Small intestine (tissue), 7 donors: ENCODE data around the gene ERICH6. TPM values are rescaled to one million over a fixed set of nuclear protein-coding genes. Genes with fewer than 3 reads are reported as not detected.

ENCODE experiments used
- DNase-seq, 2 donors: peaks; one replicate each; pipeline versions ENCODE4 v3.0.0 to v3.0.0-alpha.2; 2013
- FAIRE-seq: peaks from 2 replicates; lab custom pipeline; 2012; peaks lifted over from hg19 to GRCh38; lab: Jason Lieb, UNC
- H3K27ac ChIP-seq, 3 donors: one replicate each; pipeline ENCODE4 v1.5.1; 2013; ENCODE audit warnings: low read length in 2 of 3, mild to moderate bottlenecking in 2 of 3, control low read depth in 1 of 3, inconsistent platforms in 1 of 3, low read depth in 1 of 3, moderate library complexity in 1 of 3
- H3K27me3 ChIP-seq, 3 donors: one replicate each; pipeline ENCODE4 v1.6.1; 2013; ENCODE audit warnings: low read length in 3 of 3, inconsistent platforms in 1 of 3; ENCODE audit not compliant: control insufficient read depth in 3 of 3, insufficient read depth in 3 of 3
- H3K36me3 ChIP-seq, 3 donors: one replicate each; pipeline ENCODE4 v1.6.1; 2013; ENCODE audit warnings: low read length in 3 of 3, inconsistent platforms in 1 of 3, low read depth in 1 of 3, mild to moderate bottlenecking in 1 of 3, moderate library complexity in 1 of 3; ENCODE audit not compliant: control insufficient read depth in 3 of 3, insufficient read depth in 2 of 3
- H3K4me1 ChIP-seq, 3 donors: one replicate each; pipeline ENCODE4 v1.6.1; 2013; ENCODE audit warnings: low read length in 2 of 3, inconsistent platforms in 1 of 3, low read depth in 1 of 3, mild to moderate bottlenecking in 1 of 3, moderate library complexity in 1 of 3; ENCODE audit not compliant: control insufficient read depth in 3 of 3, insufficient read depth in 2 of 3
- H3K4me3 ChIP-seq, 3 donors: one replicate each; pipeline ENCODE4 v1.5.1; 2013; ENCODE audit warnings: low read length in 3 of 3, control low read depth in 1 of 3, inconsistent platforms in 1 of 3, low read depth in 1 of 3, mild to moderate bottlenecking in 1 of 3, moderate library complexity in 1 of 3
- H3K9me3 ChIP-seq, 2 donors: one replicate each; pipeline ENCODE4 v1.6.1; 2013; ENCODE audit warnings: low read depth in 1 of 2, low read length in 1 of 2; ENCODE audit not compliant: control insufficient read depth in 2 of 2, insufficient read depth in 1 of 2
- WGBS, 3 donors: extraction: QIAGEN DNeasy Blood & Tissue Kit; methylation state at CpG; one replicate each; pipeline ENCODE4 v1.1.7; 2013; 5-methylcytosine and 5-hydroxymethylcytosine counted together
- polyA plus RNA-seq, 4 donors: library from polyadenylated mRNA; stranded (reverse) in 3 of 4; unstranded in 1 of 4; fragments of 200-250 nt in 3 of 4; fragments of 120-200 nt in 1 of 4; gene quantifications; one replicate each; pipeline versions ENCODE4 v1.2.1 to v1.2.3, GENCODE V29; 2013
- donor health status: healthy with polysubstance abuse.
- donor health status: control.
- donor health status: control.
- donor health status: Bipolar disorder and iron deficiency.
- donor health status: healthy.

The ERICH6 gene
- polyA plus RNA-seq, 4 donors: 0.04 TPM; not detected in 3

DNA sequence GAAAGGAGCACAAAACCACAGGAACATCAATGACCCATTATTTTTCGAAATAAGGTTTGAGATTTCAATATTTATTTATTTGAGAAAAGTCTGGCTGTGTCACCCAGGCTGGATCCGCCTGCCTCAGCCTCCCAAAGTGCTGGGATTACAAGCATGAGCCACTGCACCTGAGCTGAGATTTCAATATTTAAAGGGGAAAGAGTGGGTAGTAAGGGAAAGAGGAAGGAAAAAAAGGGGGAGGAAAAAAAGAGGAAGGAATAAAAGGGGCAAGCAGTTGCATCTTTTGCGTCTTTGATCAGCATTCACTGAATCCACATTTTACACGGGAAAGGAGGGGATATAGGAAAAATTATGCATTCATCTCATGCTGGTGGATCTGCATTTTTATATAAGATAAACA lies 47.4 kb downstream of the ERICH6 start:
- Histone ChIP-seq H3K27me3 (no peaks in the 10 kb centered on the region), H3K4me3 (no peak overlapping the region), H3K9me3 (no peaks in the 10 kb centered on the region), H3K36me3 (no peaks in the 10 kb centered on the region), H3K27ac (no peak overlapping the region), H3K4me1 (no peaks in the 10 kb centered on the region)
- DNase-seq: no peak
- FAIRE-seq: no peak
- WGBS, 3 donors: 72 to 82% (median 73%) methylated on average over 4 of the region's 4 CpGs

DNA sequence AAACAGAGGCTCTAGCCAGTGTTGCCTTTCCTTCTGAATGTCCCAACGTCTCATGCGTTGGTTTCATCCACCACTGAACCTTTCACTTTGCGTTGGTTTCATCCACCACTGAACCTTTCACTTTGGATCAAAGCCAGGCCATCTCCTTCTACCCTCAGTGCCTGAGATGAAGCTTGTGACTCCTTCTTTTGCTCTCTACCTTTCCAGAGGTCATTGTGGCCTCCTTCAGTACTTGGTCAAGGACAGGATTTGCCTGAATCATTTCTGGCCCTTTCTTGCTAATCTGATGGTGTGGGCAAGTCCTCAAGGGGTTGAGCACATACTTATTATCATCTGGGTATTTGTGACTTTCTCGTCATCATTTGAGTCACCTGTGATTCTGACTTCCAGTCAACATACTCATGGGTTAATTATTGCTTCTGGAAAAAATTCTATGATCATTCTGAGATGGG lies 50.6 kb downstream of the ERICH6 start:
- Histone ChIP-seq H3K9me3 (no peaks in the 10 kb centered on the region), H3K4me1 (no peaks in the 10 kb centered on the region), H3K27me3 (no peaks in the 10 kb centered on the region), H3K27ac (no peak overlapping the region), H3K36me3 (no peaks in the 10 kb centered on the region), H3K4me3 (no peak overlapping the region)
- WGBS, 3 donors: 63 to 85% (median 70%) methylated on average over 4 of the region's 4 CpGs
- no peak for DNase-seq
- FAIRE-seq: no peak

DNA sequence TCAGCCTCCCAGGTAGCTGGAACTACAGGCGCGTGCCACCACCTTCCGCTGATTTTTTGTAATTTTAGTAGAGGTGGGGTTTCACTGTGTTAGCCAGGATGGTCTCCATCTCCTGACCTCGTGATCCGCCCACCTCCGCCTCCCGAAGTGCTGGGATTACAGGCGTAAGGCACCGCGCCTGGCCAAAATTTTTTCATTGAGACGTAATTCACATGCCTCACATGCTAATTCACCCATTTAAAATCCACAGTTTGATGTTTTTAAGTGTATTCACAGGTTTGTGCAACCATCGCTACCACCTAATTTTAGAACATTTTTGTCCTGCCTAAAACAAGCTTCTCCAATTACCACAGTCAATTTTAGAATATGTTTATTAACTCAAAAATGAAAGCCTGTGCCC lies 63.5 kb downstream of the ERICH6 start:
- WGBS, 3 donors: 93 to 97% (median 94%) methylated on average over 12 of the region's 12 CpGs
- Histone ChIP-seq H3K9me3 (no peaks in the 10 kb centered on the region), H3K4me1 (no peaks in the 10 kb centered on the region), H3K36me3 (no peaks in the 10 kb centered on the region), H3K4me3 (no peak overlapping the region), H3K27ac (no peak overlapping the region), H3K27me3 (no peaks in the 10 kb centered on the region)
- DNase-seq (no peak), FAIRE-seq (no peak)

DNA sequence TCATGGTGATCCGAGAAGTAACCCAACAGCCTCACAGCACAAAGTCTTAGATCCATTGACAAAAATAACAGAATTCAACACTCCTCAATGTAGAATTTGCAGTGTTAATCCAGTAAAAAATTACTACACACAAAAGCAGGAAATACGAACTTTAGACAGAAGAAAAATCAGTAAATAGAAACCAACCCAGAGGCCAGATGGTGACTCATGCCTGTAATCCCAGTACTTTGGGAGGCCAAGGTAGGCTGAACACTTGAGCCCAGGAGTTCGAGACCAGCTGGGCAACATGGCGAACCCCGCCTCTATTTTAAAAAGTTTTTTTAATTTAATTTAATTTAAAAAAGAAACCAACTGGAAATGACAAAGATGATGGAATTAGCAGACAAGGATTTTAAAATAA lies 64.5 kb downstream of the ERICH6 start:
- Histone ChIP-seq H3K9me3 (no peaks in the 10 kb centered on the region), H3K36me3 (no peaks in the 10 kb centered on the region), H3K4me1 (no peaks in the 10 kb centered on the region), H3K27ac (no peak overlapping the region), H3K4me3 (no peak overlapping the region), H3K27me3 (no peaks in the 10 kb centered on the region)
- FAIRE-seq: no peak
- WGBS, 3 donors: 66 to 77% (median 71%) methylated on average over 5 of the region's 5 CpGs
- DNase-seq: peak in 1 of 2 donors; percentile 3

DNA sequence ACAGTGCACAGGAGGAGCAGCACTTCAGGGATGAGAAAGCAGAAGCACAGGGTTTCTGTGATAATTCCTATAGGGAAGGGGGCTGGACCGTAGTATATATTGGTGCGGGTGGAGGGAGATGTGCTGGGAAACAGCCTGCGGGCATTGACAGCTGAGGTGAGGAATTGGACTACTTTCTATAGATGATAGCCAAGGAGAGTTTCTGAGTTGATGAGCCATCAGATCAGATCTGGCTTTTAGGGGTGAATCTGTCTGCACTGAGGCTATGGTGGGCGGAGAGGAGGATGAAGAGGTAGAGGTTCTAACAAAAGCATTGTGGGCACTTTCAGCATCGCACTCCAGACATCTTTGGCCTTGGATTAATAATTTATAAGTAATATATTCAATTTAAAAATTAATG lies 67.5 kb downstream of the ERICH6 start:
- H3K9me3 ChIP-seq: no peaks in the 10 kb centered on the region
- H3K27me3 ChIP-seq: no peaks in the 10 kb centered on the region
- no peaks in the 10 kb centered on the region for H3K4me1 ChIP-seq
- no peak overlapping the region for H3K4me3 ChIP-seq
- H3K27ac ChIP-seq: peak overlapping the region in 1 of 3 donors; percentile 13
- WGBS, 3 donors: 92 to 95% (median 94%) methylated on average over 5 of the region's 5 CpGs
- FAIRE-seq (no peak), DNase-seq (no peak)
- peaks cover 0 to 3% (median 0%) of the 10 kb centered on the region in 3 donors for H3K36me3 ChIP-seq

DNA sequence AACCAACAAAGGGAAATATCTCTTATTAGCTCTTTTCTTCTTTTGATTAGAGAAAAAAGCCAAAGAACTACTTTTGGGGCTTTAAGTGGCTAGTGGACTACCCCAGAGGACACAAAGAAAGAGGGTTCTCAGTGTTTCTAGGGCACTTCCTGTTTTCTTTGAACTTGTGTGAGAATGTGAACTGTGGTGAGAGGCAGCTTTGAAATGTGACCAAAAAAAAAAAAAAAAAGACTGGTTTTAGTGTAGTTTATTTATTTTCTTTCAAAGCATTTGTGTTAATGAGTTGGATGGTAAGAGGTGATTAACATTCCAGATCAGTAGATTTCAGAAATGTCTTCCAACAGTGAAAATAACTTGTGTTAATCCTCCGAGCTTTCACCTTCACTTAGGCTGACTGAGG lies 68.2 kb downstream of the ERICH6 start:
- H3K4me3 ChIP-seq: no peak overlapping the region
- H3K36me3 ChIP-seq: peaks cover 0 to 5% (median 1%) of the 10 kb centered on the region in 3 donors
- no peaks in the 10 kb centered on the region for H3K9me3 ChIP-seq
- DNase-seq: peak in 1 of 2 donors; percentile 65
- peak overlapping the region in 1 of 3 donors; percentile 5 for H3K27ac ChIP-seq
- no peaks in the 10 kb centered on the region for H3K4me1 ChIP-seq
- FAIRE-seq: no peak
- no peaks in the 10 kb centered on the region for H3K27me3 ChIP-seq
- 64 to 83% (median 71%) methylated on average over 1 of the region's 1 CpG for WGBS, 3 donors

- no peaks in the 10 kb centered on the region for H3K9me3 ChIP-seq
- no peak overlapping the region for H3K4me3 ChIP-seq
- DNase-seq (peak in 1 of 2 donors; percentile 11), FAIRE-seq (no peak)
- whole genome bisulfite sequencing, 3 donors: 67 to 71% (median 68%) methylated on average over 6 of the region's 6 CpGs
- peak overlapping the region in 2 of 3 donors; percentile 5 to 59 for H3K27ac ChIP-seq
- H3K4me1 ChIP-seq: no peaks in the 10 kb centered on the region
- no peaks in the 10 kb centered on the region for H3K27me3 ChIP-seq
- H3K36me3 ChIP-seq: peaks cover 0 to 5% (median 3%) of the 10 kb centered on the region in 3 donors
Observed at GRCh38 chr3:150635076-150635475, 68.6 kb downstream of the ERICH6 start.

DNA sequence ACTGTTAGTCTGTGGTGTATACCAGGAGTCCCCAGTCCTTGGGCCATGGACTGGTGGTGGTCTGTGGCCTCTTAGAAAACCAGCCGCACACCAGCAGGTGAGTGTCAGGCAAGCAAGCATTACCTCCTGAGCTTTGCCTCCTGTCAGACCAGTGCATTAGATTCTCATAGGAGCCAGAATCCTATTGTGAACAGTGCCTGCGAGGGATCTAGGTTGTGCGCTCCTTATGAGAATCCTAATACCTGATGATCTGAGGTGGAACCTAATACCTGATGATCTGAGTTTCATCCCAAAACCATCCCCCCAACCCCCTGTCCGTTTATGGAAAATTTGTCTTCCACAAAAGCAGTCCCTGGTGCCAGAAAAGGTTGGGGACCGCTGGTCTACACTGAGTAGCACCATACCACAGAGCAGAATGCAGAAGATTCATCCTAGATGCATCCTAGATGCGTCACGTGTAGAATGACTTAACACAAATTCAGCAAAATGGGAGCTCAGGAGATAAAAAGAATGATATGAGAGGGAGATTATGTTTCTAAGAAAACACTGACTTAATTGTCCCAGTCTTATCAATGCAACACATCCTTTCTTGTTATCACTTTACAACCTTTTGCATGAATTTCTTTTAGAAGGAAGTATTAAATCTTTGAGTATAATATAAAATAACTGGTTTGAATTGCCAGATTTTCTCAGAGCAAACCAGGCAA lies 72.1 kb downstream of the ERICH6 start:
- 90 to 93% (median 92%) methylated on average over 7 of the region's 7 CpGs for whole genome bisulfite sequencing, 3 donors
- FAIRE-seq: no peak
- Histone ChIP-seq H3K27me3 (no peaks in the 10 kb centered on the region), H3K9me3 (no peaks in the 10 kb centered on the region), H3K27ac (no peak overlapping the region), H3K36me3 (peaks cover 2 to 5% (median 5%) of the 10 kb centered on the region in 3 donors), H3K4me1 (no peaks in the 10 kb centered on the region), H3K4me3 (no peak overlapping the region)
- no peak for DNase-seq
